DMS114 treated with DMSO at 0.1 percent for 48 hours (cell line): ENCODE data around the gene MCM3AP.
A peak's percentile ranks its signal among the peaks of the same experiment; 100 is the strongest.
"Not testable (repeated sequence)": the region's sequence is repeated elsewhere in the genome, so short reads cannot be mapped to it uniquely, and the experiment has no call there.

ENCODE experiments used
- DNase-seq: peaks from one replicate; lab custom pipeline; 2025; ENCODE audit not compliant: unreplicated experiment; lab: John Stamatoyannopoulos, UW

Gene MCM3AP

DNA sequence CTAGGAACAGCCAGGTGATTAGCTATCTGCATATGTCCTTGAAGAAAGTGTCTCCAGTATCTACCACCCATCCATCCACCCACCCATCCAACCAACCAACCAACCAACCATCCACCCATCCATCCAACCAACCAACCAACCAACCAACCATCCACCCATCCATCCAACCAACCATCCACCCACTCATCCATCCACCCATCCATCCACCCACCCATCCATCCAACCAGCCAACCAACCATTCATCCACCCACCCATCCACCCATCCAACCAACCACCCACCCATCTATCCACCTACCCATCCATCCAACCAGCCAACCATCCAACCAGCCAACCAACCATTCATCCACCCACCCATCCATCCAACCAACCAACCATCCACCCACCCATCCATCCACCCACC is 26.2 kb upstream of the MCM3AP start:
- no peak for DNase-seq

GRCh38 chr21:46310260-46310659 is 24.8 kb upstream of the MCM3AP start:
- DNase-seq = not testable (repeated sequence)

- no peak for DNase-seq
These were observed 23.0 kb upstream of the MCM3AP start for GRCh38 chr21:46308431-46308830.

DNA sequence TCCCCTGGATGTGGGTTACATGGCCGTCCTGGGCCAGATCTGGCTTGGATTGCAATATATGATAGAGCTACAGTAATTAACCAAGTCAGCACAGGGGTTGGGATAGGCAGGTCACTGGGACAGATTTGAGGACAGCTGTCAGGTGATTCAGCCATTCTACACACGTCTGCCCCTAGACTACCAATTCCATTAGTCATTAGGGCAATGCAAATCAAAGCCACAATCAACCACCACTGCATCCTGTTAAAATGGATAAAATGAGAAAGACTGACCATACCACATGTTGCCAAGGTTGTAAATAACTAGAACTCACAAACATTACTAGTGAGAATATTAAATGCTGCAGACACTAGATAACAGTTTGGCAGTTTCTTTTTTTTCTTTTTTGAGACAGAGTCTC is 22.2 kb upstream of the MCM3AP start:
- DNase-seq = no peak

DNA sequence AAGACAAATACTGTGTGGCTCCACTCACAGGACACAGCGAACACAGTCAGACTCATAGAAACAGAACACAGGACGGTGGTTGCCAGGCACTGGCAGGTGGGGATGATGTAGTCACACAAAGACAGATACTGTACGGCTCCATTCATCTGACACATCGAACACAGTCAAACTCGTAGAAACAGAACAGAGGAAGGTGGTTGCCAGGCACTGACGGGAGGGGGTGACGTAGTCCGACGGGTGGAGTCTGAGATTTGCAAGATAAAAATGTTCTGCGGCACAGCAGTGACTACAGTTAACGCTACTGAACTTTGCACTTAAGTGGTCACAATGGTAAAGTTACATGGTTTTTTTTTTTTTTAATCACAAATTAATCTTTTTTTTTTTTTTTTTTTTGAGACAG is 19.5 kb upstream of the MCM3AP start:
- no peak for DNase-seq

DNA sequence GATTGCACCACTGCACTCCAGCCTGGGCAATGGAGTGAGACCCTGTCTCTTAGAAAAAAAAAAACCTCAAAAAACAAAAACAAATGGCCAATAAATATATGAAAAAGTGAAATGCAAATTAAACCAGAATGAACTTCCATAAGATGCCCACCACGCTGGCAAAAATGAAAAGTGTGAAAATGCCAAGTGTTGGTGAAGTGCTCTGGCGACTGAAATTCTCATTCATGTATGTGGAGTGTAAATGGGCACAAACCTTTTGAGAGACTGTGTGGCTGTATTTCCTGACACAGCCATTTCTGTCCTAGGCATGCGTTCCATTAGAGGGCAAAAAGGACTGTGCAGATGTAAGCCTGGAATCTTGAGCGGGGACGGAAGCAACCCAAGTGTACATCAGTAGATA is 19.0 kb upstream of the MCM3AP start:
- DNase-seq = no peak

DNA sequence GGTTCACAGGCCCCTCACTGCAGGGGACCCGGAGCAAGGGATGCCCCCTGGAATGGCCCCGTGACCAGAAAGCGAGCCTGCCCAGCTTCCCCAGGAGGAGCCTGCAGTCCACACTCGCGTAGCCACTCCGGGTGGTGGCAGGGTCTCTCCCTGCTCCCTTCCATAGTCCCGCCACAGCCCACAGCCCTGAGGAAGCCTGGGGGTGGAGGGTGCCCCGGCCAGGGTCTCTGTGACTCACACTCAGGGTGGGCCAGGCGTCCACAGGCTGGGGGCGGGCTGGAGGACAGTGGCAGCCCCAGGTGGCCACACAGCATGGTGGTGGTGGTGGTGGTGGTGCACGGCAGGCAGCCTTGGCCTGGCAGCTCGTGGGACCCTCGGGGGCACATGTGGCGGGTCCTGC is 16.3 kb upstream of the MCM3AP start:
- DNase-seq = no peak

DNA sequence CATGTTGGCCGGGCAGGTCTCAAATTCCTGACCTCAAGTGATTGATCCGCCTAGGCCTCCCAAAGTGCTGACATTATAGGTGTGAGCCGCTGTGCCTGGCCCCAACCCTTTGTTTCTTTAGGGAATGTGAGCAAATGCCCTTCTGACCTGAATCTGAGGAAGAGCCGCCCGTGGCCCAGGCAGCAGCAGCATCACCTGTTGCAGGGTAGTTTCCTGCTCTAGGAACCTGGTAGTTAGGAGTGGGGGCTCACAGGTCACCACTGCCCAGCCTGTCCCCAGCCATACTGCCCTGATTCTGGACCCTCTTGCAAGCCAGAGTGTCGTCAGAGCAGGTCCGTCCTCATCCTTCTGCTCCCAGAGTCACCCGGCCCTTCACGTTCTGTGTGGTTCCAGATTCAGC is 13.8 kb upstream of the MCM3AP start:
- DNase-seq = no peak

DNA sequence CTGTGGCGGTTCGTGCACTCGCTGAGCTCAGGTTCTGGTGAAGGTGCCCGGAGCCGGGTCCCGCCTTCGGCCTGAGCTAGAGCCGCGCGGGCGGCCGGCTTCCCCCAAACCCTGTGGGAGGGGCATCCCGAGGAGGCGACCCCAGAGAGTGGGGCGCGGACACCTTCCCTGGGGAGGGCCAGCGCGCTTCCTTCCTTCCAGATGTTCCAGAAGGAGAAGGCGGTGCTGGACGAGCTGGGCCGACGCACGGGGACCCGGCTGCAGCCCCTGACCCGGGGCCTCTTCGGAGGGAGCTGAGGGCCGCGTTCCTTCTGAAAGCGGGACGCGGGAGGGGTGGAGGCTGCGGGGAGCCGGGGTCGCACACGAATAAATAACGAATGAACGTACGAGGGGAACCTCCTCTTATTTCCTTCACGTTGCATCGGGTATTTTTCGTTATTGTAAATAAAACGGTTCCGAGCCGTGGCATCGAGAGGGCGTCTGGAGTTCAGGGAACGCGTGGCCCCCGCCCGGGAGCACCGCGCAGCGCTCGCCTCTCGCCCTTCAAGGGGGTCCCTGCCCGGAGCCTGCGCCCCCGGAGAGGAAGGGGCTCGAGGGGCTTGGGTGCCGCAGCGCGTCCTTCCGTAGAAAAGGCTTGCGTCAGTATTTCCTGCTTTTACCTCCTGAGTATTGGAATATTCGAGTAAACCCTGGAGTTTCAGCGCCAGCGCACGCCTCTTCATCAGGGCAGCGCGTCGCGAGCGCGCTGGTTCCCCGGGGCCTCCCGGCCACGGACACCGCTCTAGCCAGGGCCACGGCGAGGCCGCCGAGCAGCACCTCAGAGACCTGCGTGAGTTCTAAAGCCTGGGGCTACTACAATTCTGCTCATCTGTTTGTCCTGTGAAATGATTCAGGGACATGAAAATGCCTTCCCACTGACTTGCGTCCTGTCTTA is 12.2 kb upstream of the MCM3AP start:
- DNase-seq = no peak

DNA sequence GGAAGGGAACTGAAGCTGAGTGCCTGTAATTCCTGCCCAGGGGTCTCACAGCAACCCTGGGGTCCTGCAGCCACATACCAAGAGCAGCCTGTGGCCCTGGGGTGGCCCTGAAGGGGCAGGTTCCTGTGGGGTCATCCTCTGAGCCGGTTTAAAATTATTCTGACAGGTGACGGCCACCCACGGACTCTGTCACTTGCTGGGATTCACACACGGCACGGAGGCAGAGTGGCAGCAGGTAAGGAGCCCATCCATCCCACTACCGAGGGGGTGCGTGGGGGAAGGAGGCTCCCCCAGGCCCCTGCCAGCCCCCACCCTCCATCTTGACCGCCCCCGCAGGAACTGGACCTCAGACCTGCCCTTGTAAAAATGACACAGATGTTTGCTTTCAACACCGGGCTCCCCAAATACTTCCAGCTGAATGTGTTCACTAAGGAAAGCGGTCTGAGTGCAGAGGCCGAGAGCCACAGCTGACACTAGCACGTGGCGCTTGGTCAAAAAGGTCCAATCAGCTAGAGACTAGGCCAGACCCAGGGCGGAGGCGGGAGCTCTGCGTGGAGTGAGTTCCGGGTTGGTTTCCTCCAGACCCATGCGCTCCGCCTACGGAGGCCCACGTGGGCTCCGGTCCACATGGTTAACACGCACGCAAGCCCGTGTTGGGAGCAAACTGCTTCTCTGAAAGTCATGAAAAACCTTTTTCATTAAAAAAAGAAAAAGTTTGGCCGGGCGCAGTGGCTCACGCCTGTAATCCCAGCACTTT is 10.8 kb upstream of the MCM3AP start:
- DNase-seq = no peak

DNA sequence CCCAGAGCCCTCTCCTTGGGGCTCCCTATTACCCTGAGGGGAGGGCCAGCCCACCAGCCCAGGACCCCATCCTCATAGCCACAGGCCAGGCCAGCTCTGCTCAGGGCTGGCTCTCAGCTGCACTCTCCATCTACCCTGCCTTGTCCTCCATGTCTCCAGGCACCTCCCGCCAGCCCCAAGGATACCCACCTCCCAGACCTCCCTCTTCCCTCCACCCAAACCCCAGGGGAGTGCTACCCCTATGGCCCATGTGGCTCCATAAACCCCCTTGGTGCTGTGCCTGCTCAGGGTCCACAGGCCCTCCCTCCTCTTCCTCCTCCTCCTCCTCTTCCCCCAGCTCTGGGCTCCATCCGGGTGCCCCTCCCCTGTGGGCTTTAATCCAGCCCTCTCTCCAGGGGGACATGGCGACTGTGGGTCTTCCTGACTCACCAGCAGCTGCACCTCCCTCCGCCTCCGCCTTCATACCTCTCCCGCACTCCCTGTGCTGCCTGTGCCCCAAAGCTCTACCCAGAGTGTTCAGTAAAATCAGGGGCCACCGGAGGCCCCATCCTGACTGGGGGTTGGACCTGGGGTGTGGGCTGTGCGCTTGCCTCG is 9.9 kb upstream of the MCM3AP start:
- no peak for DNase-seq

- no peak for DNase-seq
These were observed 9.3 kb upstream of the MCM3AP start for GRCh38 chr21:46294647-46295176.

- DNase-seq = no peak
These were observed 6.2 kb upstream of the MCM3AP start for GRCh38 chr21:46291561-46291960.

GRCh38 chr21:46289655-46290179 is 4.3 kb upstream of the MCM3AP start:
- DNase-seq = no peak

GRCh38 chr21:46287541-46287940 is 2.1 kb upstream of the MCM3AP start:
- no peak for DNase-seq

DNA sequence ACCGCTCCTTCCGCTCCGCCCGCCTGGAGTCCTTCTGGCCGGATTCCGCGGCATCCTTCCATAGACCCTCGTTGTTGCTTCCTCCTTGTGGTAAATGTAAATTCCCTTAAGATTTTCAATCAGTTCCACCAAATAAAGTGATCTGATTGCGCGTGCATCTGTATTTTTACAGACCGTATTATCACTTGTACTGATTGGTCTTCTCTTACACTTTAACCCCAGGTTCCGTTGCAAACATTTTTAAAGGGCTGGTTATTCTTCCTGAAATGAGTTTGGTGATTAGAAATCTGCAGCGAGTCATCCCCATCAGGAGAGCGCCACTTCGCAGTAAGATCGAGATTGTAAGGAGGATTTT is 1.2 kb upstream of the MCM3AP start:
- no peak for DNase-seq

GRCh38 chr21:46285761-46286647 is 593 bp upstream of the MCM3AP start, which contains the start of gene YBEY:
YBEY (plus strand) TSS chr21:46286342; CDS start chr21:46286914, 572 bp downstream.
- DNase-seq = peak; percentile 79

GRCh38 chr21:46284733-46285132 is 678 bp downstream of the MCM3AP start:
- no peak for DNase-seq

DNA sequence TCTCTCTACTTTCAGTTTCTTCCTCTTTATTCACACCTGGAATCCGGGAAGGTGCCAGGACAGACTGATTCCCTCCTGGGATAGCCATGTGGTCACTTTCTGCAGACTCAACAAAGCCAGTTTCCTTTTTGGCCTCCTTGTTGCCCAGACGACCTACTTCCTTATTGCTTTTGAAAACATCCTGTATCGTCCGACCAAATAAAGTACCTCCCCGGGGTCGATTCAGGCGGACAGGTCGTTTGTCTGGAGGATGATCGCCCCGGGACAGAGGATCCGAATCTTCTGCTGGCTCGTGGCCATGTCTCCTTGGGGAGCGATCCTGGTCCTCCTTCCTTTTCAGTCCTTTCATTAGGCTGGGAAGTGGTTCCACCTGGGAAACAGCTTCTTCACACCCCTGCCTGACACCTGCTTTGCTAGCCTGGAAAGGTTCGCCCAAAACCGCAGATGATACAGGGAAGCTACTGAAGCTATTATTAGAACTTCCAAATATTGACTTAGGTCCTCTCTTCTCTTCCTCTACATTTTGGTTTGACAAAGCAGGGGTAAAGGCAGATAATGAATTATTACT is 1.2 kb downstream of the MCM3AP start:
- DNase-seq = no peak

DNA sequence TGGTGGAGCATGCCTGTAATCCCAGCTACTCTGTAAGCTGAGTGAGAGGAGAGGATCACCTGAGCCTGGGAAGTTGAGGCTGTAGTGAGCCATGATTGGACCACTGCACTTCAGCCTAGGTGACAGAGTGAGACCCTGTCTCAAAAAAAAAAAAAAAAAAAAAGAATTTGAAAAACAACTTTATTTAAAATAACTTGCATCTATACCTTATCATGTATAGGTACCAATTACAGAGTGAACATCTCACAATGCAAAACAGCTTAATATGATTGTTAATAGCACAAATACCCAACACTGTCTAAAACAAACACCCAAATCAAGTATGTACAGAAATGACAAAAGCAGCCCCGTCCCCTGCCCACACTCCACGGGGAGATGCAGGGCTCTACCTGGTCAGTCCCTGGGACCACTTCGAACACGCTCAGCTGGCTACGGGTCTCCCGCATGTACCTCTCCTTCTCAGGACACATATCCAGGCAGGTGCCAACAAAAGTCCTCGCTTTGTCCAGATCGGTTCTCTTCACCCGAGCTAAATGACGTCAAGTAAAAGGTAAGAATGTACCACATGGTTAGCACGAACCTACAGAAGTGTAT is 10.5 kb downstream of the MCM3AP start:
- no peak for DNase-seq
